Measurements from ENCODE around the gene ATG12. TPM values are rescaled to one million over a fixed set of nuclear protein-coding genes. Genes with fewer than 3 reads are reported as not detected.

ATG12 gene
- total RNA-seq, 1 experiment from 2014 or later = 52.0 TPM

GRCh38 chr5:115800108-115800507 is 41.3 kb downstream of the ATG12 start:
- no peak overlapping the region for H3K4me3 ChIP-seq (ENCODE audit: low read depth in 2 of 2, low read length in 2 of 2)
- intact Hi-C loops (cut with micrococcal nuclease; ENCODE audit: unreplicated experiment) (no loop called here), in situ Hi-C loops (cut with HindIII; ENCODE audit: low pct_unique_long_range_greater_than_20kb, low sequenced_read_pairs) (no loop called here)
- no TSS peak for BruUV-seq (replicated peaks)
- TF ChIP-seq, protein P1, sequence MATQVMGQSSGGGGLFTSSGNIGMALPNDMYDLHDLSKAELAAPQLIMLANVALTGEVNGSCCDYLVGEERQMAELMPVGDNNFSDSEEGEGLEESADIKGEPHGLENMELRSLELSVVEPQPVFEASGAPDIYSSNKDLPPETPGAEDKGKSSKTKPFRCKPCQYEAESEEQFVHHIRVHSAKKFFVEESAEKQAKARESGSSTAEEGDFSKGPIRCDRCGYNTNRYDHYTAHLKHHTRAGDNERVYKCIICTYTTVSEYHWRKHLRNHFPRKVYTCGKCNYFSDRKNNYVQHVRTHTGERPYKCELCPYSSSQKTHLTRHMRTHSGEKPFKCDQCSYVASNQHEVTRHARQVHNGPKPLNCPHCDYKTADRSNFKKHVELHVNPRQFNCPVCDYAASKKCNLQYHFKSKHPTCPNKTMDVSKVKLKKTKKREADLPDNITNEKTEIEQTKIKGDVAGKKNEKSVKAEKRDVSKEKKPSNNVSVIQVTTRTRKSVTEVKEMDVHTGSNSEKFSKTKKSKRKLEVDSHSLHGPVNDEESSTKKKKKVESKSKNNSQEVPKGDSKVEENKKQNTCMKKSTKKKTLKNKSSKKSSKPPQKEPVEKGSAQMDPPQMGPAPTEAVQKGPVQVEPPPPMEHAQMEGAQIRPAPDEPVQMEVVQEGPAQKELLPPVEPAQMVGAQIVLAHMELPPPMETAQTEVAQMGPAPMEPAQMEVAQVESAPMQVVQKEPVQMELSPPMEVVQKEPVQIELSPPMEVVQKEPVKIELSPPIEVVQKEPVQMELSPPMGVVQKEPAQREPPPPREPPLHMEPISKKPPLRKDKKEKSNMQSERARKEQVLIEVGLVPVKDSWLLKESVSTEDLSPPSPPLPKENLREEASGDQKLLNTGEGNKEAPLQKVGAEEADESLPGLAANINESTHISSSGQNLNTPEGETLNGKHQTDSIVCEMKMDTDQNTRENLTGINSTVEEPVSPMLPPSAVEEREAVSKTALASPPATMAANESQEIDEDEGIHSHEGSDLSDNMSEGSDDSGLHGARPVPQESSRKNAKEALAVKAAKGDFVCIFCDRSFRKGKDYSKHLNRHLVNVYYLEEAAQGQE (IDR thresholded peaks at IDR 0.05; ENCODE audit: insufficient read depth in 1 of 2, low read depth in 2 of 2, low read length in 1 of 2) = no peak
- TF ChIP-seq SIN3A (IDR thresholded peaks at IDR 0.05; ENCODE audit: borderline replicate concordance, insufficient read depth, low read depth, low read length) (no peak), TCF7L2 (IDR thresholded peaks at IDR 0.05; ENCODE audit: low read depth, low read length) (no peak), POLR2AphosphoS5 (IDR thresholded peaks at IDR 0.05; ENCODE audit: low read depth, low read length) (no peak)
- TF ChIP-seq, protein P2, sequence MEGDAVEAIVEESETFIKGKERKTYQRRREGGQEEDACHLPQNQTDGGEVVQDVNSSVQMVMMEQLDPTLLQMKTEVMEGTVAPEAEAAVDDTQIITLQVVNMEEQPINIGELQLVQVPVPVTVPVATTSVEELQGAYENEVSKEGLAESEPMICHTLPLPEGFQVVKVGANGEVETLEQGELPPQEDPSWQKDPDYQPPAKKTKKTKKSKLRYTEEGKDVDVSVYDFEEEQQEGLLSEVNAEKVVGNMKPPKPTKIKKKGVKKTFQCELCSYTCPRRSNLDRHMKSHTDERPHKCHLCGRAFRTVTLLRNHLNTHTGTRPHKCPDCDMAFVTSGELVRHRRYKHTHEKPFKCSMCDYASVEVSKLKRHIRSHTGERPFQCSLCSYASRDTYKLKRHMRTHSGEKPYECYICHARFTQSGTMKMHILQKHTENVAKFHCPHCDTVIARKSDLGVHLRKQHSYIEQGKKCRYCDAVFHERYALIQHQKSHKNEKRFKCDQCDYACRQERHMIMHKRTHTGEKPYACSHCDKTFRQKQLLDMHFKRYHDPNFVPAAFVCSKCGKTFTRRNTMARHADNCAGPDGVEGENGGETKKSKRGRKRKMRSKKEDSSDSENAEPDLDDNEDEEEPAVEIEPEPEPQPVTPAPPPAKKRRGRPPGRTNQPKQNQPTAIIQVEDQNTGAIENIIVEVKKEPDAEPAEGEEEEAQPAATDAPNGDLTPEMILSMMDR (IDR thresholded peaks at IDR 0.05) = no peak
- no peak for ATAC-seq
- H3K36me3 ChIP-seq (ENCODE audit: control insufficient read depth, insufficient read depth, low read length) = no peaks in the 10 kb centered on the region
- H3K4me1 ChIP-seq (ENCODE audit: control insufficient read depth, insufficient read depth, low read length) = no peaks in the 10 kb centered on the region
- ChIA-PET POLR2A (no interaction called here), CTCF (no interaction called here)
- peaks cover 2% of the 10 kb centered on the region; the same call in 1 of the 2 replicates for H3K27me3 ChIP-seq (ENCODE audit: control insufficient read depth, insufficient read depth, low read length)
- H3K9me3 ChIP-seq (ENCODE audit: control insufficient read depth, insufficient read depth, low read depth, low read length) = no peaks in the 10 kb centered on the region
- no peak overlapping the region for H3K27ac ChIP-seq (ENCODE audit: low read length)
- no peak for DNase-seq (ENCODE audit: low read depth, low spot score)

DNA sequence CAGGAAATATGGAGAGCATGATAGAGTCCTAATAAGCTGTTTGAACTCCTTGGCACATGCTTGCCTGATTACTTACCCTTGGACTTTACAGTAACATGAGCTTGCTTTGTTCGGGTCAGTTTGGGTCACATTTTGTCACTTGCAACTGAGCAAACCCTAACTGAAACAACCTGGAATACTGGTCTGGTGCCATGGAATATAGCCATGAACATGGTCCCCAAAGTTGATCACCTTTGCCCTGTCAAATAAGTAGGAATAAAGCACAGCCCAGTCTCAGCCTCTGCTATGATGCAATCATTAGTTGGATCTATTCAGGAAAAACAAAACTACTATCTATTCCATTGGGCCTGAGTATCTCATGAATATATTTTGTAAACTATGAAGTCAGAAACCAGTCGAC is 43.1 kb downstream of the ATG12 start:
- no peaks in the 10 kb centered on the region for H3K9me3 ChIP-seq (ENCODE audit: control insufficient read depth, insufficient read depth, low read depth, low read length)
- in situ Hi-C loops (cut with HindIII; ENCODE audit: low pct_unique_long_range_greater_than_20kb, low sequenced_read_pairs) (no loop called here), intact Hi-C loops (cut with micrococcal nuclease; ENCODE audit: unreplicated experiment) (no loop called here)
- CTCF ChIA-PET = no interaction called here
- no peak for DNase-seq (ENCODE audit: low read depth, low spot score)
- ATAC-seq = no peak
- BruUV-seq (replicated peaks) = no TSS peak
- H3K27ac ChIP-seq (ENCODE audit: low read length) = no peak overlapping the region
- POLR2A ChIA-PET = no interaction called here
- TF ChIP-seq, protein P1 (IDR thresholded peaks at IDR 0.05; ENCODE audit: insufficient read depth in 1 of 2, low read depth in 2 of 2, low read length in 1 of 2) = no peak
- TF ChIP-seq POLR2AphosphoS5 (IDR thresholded peaks at IDR 0.05; ENCODE audit: low read depth, low read length) = no peak
- TF ChIP-seq, protein P2 (IDR thresholded peaks at IDR 0.05) = no peak
- TF ChIP-seq SIN3A (IDR thresholded peaks at IDR 0.05; ENCODE audit: borderline replicate concordance, insufficient read depth, low read depth, low read length) = no peak
- H3K4me1 ChIP-seq (ENCODE audit: control insufficient read depth, insufficient read depth, low read length) = no peaks in the 10 kb centered on the region
- no peak overlapping the region for H3K4me3 ChIP-seq (ENCODE audit: low read depth in 2 of 2, low read length in 2 of 2)
- H3K36me3 ChIP-seq (ENCODE audit: control insufficient read depth, insufficient read depth, low read length) = no peaks in the 10 kb centered on the region
- H3K27me3 ChIP-seq (ENCODE audit: control insufficient read depth, insufficient read depth, low read length) = no peaks in the 10 kb centered on the region

All from Panc1 (cell line).